HG02943 (cell line): ENCODE measurements around the gene MINDY4.

Experiments
- ATAC-seq: cut with Tn5 transposase; IDR thresholded peaks from one replicate; pipeline ENCODE4 v1.9.1; 2021; ENCODE audit warnings: mild to moderate bottlenecking, low read depth, moderate library complexity; ENCODE audit not compliant: unreplicated experiment

Gene MINDY4

DNA sequence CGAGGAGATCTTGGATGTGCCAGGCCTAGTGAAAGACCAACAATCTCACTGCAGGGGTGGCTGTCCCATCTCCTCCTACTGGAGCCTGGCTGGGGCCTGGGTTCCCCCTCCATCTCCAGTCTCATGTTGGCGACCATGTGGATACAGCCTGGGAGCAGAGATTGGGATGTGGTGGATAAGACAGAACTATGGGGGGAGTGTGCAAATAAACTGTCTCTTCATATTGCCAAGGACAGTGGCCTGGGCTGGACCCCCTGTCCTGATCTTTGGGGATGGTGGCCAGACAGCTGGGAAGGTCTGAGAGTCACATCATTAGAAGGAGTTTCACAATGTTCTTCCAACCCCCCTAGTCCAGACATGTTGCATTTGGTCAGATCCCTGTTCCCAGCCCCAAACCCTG lies 5.8 kb upstream of the MINDY4 start:
- no peak for ATAC-seq

DNA sequence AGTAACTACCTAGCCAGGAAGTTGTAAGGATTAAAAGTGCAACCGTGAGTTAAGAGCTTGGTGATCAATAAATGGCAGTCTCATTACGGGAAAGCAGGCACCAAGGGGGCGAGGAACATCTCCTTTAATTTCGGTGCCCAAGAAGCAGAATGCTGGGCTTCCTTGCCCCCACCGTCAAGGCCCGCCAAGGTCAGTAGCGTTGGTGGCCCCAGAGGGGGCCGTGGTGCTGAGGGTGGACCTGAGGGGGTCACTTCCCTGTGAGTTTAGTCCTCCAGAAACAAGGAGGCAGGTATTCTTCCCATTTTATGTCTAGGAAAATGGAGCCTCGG lies 408 bp upstream of the MINDY4 start:
- no peak for ATAC-seq

DNA sequence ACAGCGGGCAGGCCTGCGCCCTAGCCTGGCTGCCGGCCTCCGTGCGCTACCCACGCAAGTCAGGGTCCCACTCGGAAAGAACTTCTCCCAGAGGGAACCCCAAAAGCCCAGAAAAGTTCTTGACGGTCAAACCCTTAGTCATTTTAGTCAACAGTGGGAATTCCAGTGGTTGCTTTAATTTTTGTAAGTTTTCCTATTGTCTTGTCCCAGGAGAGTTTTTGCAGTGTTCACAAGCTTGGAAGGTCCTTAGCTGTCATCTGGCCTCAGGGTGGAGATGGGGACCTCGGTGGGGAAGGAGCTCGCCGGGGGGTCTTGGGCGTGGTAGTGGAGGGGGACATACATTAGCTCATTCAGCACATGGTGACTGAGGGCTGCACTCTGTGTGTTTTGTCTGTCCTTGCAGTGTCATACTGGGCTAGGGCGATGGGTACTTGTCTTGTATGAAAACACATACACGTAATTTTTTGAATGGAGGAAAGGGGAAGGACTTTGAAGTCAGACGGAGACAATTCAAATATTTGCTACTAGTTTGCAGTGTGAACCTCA lies 736 bp downstream of the MINDY4 start:
- no peak for ATAC-seq

DNA sequence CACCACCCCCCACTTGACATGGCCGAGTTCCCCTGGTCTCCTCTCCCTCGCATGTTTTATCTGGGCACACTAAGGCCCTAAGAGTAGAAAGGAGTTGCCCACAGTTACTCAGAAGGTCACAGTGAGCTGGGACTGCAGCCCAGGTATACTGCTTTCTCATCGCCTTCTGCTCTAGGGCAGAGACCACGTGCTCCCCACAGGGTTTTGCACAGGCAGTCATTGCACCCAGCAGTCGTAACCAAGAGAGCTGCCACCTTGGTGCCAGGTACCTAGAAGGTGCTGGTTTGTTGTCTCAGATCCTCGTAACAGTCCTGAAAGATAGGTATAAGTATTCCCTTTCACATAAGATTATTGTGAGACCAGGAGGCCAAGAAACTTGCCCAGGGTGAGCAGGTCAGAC lies 1.8 kb downstream of the MINDY4 start:
- ATAC-seq, result no peak

DNA sequence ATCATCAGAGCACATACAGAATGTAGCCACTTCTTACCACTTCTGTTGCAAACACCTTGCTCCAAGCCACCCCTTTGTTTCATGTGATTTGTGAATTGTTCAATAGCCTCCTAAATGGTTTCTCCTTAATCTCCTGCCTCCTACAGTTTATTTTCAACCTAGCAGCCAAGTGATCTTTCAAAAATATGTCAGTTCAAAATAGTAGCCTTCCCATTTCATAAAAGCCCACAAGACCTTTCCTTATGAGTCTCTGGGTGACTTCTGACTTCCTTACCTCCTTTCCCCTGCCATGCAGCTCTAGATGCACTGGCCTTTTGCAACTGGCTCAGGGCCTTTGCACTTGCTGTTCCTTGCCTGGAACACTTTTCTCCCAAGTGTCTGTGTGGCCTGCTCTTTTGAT lies 4.8 kb downstream of the MINDY4 start:
- no peak for ATAC-seq

DNA sequence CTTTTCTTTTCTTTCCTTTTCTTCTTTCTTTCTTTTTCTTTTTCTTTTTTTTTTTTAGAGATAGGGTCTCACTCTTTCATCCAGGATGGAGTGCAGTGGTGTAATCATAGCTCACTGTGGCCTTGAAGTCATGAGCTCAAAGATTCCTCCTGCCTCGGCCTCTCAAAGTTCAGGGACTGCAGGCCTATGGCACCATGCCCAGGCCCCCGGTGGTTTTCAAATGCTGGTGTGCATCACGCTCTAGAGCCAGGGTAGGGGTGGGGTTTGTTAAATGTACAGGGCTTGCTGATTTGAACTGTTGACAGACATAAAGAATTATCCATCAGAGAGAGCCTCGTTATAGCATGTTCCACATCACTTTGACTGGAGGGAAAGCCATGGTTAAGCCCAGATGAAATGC lies 5.8 kb downstream of the MINDY4 start:
- no peak for ATAC-seq

DNA sequence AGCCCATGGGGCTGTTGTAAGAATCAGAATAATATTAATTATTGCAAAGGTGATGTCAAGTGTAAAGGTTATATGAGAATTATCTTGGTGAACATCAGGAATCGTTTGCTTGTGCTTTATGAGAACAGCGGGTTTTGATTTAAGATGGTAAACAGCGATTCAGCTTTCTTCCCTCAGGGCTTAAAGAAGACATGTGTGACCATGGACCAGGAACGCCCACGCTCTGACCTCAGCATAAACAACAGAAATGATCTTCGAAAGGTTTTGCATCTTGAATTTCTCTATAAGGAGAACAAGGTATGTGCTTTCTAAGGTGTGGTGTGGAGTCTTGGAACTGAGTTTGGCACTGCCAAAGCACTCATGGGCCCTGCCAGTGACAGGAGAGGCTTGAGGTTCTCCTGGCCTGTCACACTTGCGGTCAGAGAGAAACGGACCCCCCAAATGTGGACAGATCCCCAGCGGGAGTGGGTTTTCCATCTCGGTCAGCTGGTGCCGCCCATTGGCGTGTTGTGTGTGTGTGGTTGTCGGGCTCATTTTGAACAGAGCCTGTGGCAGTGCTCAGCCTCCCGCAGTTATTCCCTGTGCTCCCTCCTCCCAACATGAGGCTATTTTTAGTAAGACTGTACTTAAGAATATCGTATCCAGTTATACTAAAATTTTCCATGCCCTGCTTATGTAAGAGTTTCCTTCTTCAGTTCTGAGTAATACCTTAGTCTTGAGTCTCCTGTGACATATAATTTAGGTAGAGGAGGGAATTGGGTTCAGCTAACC lies 7.2 kb downstream of the MINDY4 start:
- no peak for ATAC-seq

DNA sequence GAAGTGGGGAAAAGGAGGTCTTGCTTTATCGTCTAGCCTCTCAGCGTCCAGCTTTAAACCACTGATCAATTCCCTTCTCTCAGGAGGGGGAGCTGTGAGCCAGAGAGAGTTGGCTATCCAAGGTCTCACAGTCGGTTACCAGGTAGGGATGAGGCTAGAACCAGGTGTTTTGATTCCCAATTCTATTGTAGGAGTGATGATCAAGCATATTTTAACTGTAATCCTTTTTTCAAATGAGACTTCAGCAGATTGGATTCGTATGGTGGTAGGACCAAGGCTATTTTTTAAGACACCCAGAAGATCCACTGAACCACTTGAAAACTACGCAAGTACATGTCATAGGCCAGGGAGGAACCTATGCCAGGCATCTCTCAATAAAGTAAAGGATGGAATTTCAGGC lies 8.4 kb downstream of the MINDY4 start:
- no peak for ATAC-seq

DNA sequence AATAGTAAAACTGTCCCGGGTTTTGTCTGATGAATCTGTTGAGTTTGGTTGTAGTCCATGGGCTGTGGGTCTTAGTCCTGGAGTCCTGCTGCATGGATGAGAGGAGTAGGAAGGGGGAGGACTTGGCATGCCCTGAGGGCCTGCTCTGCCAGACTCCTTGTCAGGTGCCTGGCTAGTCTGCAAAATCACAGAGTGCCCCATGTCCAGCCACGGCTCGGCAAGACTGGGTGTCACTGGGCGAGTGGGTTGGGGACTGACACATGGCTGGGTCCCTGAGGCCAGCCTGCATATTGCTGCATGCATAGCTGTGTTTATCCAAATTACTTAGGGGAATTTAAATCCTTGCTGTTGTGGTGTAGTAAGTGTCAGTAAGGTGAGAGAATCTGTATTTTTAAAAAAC lies 9.7 kb downstream of the MINDY4 start:
- no peak for ATAC-seq

DNA sequence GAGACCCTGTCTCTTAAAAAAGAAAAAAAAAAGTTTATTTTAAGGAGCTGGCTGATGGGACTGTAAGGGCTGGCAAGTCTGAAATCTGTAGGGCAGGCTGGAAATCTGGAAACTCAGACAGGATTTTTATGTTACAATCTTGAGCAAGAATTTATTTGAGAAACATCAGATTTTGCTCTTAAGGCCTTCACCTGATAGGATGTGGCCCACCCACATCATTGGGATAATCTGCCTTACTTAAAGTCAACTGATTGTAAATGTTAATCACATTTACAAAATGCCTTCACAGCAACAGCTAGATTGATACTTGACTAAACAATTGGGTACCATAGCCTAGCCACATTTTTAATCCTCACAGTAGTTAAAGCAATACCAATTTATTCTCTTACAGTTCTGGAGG lies 11.5 kb downstream of the MINDY4 start:
- no peak for ATAC-seq

DNA sequence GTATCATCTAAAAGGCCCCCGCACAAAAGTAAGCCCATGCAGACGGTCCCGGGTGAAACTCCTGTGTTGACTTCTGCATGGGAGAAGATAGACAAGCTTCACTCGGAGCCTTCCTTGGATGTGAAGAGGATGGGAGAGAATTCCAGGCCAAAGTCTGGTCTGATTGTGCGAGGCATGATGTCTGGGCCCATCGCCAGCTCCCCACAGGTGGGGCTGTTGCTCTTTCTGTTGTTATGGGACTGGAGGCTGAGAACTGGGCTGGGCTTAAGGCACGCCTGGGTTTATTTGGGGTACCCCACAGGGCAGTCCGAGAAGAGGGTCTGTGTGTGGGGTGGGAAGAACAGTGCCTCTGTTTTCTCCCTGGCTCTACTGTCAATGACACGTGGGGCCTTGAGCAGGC lies 14.6 kb downstream of the MINDY4 start:
- ATAC-seq, result no peak

DNA sequence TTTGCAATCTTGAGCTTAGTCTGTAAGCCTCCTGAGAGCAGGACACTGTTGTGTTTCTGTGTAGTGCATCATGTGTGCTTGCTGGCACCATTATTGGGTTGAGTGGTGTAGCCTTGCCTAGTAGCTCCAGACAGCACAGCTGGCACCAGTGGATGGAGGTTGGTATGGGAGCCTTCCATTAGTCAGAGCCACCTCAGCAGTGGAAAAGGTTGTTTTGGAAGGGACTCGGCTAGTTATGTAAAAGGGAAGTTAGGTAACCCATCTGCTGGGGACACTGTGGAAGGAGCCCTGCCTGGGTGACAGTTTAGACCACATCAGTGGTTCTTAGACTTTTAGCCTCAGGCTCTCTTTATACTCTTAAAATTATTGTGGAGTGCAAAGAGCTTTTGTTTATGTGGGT lies 16.3 kb downstream of the MINDY4 start:
- ATAC-seq, result no peak

DNA sequence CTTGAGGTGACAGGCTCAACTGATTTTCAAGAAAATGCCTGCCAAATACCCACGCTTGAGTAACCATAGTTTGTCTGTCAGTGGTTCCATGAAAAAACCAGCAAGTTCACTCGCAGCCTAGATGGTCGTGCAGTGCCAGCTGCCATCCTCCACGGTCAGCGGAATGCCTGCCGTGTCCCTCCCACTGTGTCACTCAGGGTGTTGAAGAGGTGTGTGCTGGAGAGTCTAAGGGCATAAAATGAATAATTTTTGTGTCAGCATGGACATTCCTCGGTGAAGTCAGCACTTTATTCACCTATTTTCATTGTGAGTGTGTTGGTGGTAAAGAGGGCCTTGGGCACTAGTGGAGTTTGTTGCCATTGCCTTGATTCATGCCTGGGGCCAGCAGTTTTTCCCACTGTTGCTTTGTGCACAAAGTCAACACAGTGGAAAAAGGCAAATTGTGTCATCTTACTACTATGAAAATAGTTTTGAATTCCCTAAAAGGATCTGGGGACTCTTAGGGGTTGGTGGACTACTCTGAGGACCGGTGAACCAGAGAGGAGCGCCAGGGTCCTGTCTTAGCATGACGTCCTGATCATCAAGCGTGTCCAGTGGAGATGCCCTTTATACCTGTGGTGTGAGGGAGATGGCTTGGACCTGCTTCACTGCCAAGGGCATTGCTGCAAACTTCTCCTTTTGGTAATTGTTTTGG lies 17.6 kb downstream of the MINDY4 start:
- ATAC-seq, result no peak

DNA sequence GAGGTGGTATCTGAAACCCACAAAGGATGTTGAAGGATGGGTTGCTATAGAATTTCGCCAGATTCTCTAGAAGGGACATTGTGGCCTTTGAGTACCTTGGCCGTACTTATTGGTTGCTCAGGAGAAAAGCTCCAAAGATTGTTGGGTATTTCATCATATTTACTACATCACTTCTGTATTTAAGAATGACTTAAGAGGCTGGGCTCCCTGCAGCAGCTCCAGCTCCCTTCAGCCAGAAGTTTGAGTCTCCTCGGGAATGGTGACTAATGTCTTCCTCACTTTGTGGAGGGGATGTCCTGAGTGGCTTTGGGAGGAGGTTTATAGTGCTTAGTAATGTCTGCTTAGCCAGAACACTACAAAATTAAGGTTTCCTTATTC lies 18.1 kb downstream of the MINDY4 start:
- no peak for ATAC-seq

DNA sequence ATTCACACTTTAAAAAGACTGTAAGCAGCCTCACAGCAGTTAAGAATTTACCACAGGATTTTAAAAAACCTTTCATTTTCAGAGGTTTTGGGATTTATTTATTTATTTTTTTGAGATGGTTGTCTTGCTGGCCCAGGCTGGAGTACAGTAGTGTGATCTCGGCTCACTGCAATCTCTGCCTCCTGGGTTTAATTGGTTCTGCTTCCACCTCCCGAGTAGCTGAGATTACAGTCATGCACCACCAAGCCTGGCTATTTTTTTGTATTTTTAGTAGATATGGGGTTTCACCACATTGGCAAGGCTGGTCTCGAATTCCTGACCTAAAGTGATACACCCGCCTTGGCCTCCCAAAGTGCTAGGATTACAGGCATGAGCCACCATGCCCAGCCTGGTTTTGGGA lies 19.1 kb downstream of the MINDY4 start:
- ATAC-seq, result no peak

DNA sequence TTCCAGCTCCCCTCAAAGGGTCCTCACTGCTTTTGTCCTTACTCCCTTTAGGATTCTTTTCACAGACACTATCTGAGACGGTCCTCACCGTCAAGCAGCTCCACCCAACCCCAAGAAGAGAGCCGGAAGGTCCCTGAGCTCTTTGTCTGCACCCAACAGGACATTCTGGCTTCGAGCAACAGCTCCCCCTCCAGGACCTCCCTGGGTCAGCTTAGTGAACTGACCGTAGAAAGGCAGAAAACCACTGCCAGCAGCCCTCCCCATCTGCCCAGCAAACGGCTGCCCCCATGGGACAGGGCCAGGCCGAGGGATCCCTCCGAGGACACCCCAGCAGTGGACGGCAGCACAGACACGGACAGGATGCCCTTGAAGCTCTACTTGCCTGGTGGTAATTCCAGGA lies 19.9 kb downstream of the MINDY4 start:
- ATAC-seq, result no peak

DNA sequence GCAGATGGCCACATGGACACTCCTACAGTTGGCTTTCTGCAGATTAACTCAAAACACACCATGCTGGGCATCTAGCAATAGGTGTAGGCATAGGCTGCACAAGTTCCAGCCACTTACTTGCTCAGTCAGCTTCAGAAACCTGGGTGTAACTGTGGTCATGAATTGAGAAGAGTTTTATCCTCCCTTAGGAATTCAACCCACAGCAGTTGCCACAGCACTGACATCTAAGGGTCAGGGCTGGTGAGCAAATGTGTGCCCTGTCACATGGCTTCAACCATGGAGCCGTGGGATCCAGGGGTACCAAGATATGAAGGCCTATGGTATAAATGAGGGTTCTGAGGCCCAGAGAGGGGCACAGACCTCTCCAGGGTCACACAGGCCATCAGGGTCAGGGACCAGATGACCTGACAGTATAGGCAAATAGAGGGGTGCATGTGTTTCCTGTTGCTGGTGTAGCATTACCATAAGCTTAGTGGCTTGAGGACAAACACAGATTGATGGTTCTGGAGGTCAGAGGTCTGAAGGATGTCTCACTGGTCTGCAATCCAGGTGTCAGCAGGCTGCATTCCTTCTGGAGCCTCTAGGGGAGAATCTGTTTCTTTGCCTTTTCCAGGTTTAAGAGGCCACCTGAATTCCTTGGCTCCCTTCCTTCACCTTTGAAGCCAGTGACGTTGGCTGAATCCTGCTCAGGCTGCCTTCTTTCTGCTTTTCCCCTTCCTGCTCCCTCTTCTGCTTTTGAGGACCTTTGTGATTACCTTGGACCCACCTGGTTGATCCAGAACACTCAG lies 24.1 kb downstream of the MINDY4 start:
- no peak for ATAC-seq

DNA sequence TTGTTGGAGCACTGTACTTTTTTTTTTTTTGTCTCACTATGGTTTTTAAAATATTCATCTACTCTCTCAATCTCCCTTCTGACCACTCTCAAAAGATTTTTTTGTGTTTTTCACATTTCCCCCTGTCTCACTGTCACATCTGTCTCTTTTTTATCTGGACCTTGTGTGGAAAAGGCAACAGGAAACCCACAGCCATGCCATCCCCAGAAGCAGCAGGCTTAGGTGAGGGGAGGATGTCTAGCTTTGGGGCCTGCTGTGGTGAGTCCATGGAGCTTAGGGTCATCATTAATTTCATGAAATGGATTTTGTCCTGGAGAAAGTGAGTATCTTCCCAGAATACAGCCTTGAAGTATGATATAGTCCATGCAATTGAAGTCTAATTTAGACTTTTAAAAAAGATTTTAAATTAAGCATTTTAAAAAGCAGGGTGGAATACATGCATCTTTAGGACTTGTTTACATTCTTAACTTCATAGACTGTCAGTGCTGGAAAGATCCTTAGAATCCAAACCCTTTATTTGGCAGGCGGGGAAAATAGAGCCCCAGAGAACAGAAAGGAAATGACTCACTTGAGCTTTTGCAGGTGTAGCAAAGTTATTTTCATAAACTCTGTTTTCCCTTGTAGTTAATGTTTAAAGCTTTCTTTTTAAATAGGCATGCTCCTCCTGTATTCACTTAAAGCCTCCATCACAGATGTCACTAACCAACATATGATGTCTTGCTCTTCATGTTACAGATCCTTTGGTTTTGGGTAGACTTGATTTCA lies 25.1 kb downstream of the MINDY4 start:
- ATAC-seq, result no peak

DNA sequence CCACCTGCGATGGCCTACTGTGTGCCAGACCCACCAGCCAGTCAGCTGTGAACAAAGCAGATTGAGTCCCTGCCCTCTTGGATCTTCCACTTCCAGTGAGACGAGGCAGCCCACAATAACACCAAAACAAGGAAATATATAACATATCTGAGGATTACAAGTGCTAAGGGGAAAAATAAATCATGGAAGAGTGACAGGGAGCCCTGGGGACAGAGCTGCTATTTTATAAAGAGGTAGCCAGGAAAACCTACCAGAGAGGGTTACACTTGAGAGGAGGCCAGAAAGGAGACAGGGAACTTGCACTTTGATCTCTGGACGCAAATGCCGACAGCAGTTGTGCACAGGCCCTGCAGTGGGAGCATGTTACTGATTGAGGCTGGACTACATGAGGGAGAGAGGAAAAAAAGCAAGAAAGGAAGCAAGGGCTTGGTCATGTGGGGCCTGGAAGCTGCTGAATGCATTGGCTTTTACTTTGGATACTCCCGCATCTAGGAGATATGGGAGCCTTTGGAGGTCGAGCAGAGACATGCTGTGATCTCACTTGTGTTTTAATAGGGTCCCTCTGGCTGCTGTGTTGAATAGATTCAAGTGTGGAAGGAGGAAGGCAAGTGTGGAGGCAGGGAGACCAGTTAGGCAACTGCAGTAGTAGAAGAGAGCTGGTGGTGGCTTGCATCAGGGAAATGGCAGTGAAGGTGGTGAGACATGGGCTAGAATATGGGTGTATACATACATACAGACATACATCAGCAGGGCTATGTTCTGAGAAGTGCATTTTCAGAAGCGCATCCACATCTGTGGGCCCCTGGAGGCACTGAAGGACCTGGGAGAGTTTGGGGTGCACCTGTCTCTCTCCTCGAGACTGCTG lies 26.2 kb downstream of the MINDY4 start:
- ATAC-seq, result no peak
